Skin of body (tissue), 2 donors: ENCODE data around the gene FGGY. TPM values are rescaled to one million over a fixed set of nuclear protein-coding genes. Genes with fewer than 3 reads are reported as not detected.
"Not testable (repeated sequence)": the region's sequence is repeated elsewhere in the genome, so short reads cannot be mapped to it uniquely, and the experiment has no call there.

Experiments
- DNase-seq: peaks from one replicate; lab custom pipeline; 2025; lab: John Stamatoyannopoulos, UW
- total RNA-seq: library from RNA; depleted of rRNA; stranded (reverse); fragments of >200 nt; gene quantifications from one replicate; pipeline ENCODE4 v1.2.3, GENCODE V29; 2014

Gene FGGY
- total RNA-seq, 1 donor from 2014 or later, result 24.9 TPM

DNA sequence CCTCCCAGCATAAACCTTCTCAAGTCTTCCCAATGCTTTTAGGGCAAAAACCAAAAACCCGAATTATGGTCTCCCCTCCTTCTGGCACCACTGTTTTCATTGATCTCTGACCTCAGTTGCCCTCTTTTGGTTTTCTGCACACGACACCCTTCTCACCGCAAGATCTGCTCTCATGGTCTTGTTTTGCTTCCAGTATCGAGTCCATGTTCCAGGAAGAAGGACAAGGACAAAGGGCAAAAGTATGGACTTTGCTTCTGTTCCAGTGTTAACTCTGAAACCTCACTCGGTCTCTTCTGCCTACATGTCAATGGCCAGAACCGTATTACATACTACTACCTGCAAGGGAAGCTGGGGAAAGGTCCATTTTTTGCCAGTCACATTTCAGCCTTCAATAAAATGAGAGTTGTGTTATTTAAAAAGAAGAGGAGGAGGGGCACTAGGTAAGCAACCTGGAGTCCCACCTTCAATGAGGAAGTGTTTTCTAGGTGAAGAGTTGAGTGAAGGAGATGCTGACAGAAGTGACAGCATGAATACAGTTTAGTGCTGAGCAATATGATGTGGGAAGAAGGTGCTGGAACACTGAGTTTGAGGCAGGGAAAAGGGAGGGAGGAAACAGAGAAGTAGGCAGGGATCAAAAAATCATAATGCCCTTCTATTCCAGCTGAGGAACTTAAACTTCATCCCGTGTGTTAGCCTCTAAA, 183.4 kb downstream of the FGGY start:
- DNase-seq, result no peak

DNA sequence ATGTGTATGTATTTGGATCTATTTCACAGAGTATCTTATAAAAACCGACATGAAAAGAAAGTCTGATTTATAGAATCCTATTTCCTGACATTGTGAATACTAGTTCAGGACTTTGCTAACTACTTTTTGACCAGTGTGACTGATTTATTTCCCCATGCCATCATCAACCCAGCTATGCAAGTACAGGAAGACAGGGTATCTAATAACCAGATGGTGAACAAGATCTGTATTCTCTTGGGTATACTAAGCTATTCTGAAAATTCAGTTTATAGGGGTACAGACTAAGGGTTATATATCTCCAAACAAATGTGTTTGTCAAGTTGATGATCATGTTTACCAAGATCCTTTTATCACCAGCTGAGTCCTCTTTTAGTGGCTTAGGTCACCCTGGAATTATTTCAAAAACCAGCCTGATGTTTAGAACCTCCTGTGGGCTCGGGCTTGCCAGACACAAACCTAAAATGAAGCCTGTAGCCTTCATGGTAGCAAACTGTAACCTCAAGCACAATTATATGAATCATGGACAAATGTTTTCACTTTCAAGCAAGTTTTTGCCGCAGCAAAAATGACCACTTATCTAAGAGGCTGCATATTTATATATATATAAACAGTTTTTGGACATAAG, 185.1 kb downstream of the FGGY start:
- DNase-seq, result no peak

DNA sequence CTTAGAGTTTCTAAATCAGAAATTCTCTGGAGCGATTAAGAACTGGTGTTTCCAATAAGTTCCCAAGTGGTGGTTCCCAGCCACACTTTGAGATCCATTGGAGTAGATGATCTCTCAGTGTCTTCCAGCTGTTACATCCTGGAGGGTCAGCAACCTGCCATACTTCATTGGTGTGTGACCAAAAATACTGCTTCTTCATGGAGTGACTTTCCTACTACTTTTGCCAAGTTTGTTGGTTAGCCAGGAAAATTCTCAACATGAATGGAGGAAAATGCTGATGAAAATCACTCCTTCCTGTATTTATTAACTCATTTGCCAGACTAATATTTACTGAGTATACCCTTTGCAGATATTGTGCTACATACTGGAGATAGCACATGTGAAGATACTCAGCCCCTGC, 186.1 kb downstream of the FGGY start:
- DNase-seq, result no peak

DNA sequence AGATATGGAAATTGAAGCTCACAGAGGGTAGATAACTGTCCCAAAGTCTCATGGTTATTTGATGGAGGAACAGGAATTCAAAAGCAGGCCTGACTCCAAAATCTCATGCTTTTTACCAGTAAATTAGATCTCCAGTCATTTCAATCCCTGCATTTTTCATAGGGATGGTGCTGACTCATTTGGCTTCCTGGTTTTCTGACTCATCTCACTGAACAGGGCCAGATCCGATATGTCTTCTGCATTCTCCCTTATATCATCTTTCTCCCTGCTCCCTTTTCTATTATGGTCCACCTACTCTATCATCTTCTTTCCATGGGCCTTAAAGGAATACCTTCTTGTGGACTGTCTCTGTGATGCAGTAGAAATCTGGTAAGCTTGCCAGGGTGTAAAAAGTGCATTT, 187.2 kb downstream of the FGGY start:
- DNase-seq, result no peak

DNA sequence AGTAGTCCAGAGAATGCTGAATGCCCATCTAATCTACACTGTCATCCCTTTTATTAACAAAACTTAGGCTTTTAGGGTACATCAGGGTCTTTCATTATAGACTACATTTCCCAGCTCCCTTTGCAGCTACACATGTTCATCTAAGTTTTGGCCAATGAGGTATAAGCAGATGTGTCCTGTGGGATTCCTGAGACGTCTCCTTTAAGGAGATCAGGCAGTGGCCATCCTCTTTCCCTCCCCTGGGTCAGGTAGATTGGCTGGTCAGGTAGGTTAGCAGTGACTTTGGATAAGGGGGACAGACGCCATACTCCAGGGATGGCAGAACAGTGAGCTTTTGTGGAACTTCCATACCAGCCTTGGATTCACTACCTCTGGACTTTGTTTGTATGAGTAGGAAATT, 188.3 kb downstream of the FGGY start:
- no peak for DNase-seq

DNA sequence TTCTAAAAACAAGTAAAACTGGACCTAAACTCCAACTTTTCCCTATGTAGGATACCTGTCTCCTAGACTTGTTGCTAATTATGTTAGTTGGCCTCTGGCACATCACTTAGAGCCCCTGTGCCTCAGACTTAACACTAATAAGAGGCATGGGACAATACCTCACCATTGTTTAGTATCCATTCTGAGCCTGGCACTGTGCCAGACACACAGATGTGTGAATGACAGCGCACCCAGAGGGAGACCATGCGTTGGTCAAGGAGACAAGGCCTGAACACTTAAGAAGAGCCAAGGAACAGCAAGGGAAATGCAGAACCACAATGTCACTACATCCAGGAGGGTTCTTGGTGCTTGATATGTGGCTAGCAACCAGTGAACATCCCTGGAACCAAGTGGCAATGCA, 189.1 kb downstream of the FGGY start:
- no peak for DNase-seq

DNA sequence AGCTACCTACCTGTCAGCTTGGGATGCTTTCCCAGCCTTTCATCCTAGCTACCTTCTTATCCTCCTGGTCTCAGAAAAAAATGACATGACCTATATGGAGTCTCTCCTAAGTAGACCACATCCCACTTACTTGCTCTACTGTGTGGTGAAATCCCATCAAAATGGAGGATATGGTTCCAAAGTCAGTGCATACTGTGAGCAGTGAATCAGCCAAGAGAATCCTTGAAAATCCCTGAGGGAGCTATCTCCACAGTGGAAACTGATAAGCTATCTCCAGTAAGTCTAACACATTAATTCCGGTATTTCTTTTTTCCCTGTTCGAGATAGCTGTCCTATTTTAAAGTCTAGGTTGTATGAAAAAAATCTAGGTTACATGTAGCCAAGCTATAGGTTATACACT, 189.7 kb downstream of the FGGY start:
- DNase-seq, result no peak

DNA sequence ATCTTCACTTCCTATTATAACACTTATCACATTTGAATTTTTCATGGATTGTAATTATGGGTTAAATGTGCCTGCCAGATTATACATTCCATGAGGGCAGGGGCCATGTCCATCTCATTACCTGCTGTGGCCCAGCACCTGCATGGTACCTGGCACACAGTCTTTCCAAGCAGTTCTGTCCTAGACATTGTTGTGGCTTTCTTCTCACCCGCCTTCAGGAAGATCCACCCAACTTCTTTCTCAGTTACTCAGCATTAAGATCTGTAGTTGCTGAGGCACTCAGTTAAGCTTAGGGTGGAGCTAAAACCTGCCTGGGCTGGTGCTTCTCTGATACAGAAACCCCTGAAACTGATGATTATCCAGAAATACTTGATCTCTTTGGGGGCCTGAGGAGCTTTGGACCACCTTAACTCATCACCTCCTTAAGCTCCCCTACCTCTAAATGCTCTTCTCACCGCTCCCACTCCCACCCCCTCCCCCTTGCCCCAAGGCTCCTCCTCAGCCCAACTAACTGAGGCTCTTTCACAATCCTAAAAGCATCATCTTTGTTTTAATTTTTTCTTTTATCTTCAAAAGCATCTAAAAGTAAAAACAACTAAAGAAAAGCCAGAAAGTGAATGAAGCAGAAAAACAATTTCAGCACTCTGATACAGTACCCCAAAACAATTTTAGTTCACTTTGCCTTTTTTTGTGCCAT, 190.6 kb downstream of the FGGY start:
- DNase-seq, result no peak

DNA sequence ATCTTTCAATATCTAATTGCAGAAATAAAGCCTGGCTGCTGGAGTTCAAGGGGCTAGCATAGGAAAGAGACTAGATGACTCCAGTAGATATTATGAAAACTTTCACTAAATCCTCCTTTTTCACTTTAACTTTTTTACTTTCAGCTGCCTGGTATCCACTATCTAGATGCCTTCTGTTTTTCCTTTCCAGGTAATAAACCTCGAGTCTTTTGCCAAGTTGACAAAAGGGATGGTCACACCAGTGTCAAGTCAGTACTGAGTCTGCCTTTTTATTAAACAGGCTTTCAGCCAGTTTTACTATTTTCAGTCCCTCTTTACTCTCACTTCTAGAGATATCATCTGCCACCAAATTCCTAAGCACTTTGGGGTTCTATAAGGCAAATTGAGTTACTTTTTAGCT, 195.6 kb downstream of the FGGY start:
- DNase-seq, result no peak

DNA sequence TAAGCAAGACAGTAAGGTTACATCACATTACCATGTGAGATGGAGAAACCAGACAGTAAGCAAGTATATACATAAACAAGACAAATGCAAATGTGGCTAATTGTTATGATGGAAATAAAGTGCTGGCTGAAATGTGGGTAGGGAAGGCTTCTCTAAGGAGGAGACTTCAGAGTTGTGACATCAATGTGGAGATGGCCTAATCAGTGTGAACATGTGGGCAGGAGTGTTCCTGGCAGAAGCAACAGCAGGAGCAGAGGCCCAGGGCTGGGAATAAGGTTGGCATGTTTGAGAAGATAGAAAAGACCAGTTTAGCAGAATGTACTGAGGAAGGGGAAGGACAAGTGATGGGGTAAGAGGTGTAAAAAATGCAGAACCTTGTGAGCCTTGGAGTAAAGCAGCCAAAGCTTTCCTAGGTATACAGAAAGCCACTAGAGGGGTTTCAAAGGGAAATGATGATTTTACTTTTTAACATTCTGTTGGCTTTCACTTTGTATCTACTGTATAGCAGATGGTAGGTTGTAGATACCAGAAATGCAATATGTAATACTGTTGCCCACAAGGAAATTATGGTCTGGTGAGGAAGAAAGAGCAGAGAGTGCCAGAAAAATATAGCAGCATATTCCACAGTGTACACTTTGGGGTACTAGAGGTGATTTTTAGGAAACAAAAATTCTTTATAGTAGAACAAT, 197.4 kb downstream of the FGGY start:
- DNase-seq, result no peak

DNA sequence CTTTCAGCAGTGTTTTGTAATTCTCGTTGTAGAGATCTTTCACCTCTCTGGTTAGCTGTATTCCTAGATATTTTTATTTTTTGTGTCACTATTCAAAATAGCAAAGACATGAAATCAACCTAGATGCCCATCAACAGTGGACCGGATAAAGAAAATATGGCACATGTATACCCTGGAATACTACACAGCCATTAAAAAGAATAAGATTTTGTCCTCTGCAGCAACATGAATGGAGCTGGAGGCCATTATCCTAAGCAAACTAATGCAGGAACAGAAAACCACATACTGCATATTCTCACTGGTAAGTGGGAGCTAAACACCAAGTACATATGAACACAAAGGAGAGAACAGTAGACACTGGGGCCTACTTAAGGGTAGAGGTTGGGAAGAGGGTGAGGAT, 199.3 kb downstream of the FGGY start:
- not testable (repeated sequence) for DNase-seq

DNA sequence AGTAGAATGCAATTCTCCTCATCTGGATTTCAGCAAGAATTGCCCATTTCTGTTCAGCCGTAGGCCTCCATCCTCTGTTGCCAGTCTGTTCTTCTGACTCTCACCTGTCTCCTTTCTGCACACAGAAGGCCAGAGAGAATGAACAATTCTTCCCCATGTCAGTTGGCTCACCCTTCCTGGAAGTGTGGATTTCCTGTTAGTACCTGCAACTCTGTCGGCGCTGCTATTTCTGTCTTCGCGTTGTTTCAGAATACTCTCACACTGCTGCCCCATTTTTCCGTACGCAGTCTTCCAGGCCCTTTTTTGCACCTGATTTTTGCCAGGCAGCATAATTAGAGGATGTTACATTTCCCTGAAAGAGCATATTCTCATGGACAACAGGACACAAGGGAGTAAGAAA, 200.7 kb downstream of the FGGY start:
- no peak for DNase-seq

DNA sequence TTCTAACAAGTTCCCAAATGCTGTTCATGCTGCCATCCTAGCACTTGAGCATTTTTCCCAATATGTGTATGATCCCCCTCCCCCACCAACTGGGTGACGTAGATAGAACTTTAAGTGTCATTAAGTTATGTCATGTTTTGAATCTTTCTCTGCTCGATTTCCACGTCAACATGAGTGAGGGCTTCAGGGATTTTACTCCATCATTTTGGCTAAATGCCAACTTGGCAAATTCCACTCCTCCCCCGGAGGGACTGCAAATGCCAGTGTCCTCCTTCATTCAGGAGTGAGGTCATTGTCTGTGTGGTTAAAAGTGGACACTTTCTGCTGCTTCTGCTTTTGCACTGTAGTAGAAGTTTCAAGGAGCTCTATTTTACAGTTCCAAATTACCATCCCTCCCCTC, 201.7 kb downstream of the FGGY start:
- DNase-seq, result no peak

DNA sequence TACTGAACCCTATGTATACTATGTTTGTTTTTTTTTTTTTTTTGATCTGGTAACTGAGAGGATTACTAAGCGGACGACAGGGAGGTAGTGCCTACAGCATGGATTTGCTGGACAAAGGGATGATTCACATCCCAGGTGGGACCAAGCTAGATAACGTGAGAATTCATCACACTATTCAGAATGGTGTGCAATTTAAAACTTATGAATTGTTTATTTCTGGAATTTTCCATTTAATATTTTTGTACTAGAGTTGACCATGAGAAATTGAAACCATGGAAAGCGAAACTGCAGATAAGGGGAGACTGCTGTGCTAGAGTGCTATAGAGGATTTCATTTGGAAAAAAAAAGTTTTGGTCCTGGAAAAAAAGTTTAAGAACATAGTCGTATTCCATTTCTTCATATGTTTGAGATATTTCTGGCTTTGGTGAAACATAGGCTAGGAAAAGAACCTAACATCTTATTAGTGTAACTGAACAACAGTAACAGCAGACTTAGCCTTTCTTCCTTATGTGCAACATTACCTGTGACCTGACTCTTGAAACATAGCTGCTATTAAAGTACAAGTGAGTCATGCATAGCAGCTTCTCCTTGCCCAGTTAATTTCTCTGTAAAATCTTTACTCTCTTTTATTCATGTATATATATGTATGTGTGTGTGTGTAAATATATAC, 202.5 kb downstream of the FGGY start:
- no peak for DNase-seq

DNA sequence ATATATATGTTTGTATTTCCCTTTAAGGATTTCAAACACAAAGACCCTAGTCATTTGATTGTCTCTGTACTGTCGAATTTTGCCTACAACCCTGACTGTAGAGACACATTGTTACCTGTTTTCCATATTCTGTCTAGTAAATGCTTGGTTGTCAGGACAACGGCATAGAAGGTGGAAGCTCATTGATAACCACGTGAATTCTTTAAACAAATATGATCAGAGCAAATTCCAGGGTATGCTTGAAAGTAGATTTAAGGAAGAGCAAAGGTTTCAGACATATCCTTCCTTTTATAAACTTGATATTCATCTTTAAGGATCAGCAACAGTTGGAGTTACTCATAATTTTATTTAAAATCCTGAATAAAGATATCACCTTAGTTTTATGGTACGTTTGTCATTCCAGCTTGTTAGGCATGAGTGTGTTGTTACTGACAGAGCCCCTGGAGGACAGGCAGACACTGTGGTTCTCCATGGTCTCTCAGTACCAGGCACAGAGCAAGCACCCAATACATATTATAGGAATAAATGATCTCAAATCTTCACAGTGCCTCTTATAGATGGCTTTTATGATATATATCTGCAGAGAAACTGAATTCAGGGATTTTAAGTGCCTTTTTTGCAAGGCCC, 203.2 kb downstream of the FGGY start:
- DNase-seq, result no peak

DNA sequence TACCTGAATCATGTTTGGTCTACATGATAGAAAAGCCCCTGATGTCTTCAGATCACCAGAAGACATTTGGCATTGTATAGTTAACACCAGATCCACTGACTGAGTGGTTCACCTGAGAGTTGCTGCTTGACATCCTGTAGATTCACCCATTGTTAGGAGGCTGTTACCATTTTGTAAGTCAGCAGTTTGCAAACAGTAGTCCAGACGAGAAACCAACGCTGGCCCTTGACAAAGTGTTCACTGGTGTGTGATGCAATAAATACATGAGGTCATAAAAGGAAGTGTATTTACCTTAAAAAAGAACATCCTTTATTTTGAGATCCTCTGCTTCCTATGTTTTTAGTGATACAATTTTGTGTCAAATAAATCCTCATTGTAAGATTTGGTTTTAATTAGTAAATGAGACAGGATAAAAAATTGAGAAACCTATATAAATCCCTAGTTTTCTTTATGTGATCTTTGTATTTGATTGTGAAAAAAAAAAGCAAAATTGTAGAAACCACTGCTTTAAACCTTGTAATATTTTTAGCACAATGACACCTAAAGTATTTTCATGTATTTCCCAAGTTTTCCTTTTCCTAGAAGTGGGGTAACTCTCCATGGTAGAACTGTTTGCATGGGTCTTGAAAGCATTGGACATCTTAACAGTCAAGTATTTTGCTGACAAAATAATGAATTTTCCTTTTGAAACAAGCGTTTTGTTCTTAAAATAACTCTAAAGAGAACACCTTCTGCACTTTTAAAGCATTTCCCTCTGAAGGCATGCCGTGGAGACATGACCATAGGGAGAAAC, 204.3 kb downstream of the FGGY start:
- DNase-seq, result no peak

DNA sequence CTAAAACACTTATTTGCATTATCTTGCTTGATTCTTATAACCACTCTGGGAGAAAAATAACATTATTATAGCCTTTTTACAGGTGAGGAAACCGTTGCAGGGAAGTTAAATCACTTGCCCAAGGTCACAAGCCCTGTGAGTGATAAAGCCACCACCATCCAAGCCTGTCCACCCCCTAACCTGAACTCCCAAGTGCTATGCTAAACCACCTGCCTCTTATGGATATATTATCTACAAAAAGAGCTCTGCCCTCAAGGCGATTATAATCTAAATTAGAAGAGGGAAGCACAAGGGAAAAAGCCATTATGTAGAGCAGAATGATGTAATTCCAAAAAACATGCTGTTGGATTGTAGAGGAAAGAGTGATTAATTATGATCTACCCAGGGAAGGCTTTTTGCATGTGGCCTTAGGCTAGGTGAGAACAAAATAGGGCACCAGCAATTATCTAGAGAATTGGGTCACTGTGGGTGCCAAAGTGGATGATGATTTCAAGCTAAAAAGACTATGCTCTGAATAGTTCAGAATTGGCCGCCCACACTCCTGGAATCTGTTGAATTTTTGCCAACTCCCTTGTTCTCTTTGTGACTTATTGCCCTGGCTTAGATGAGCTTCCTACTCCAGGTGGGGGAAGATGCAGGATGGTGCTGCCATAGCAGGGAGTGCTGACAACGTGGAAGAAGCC, 205.3 kb downstream of the FGGY start:
- DNase-seq, result no peak

DNA sequence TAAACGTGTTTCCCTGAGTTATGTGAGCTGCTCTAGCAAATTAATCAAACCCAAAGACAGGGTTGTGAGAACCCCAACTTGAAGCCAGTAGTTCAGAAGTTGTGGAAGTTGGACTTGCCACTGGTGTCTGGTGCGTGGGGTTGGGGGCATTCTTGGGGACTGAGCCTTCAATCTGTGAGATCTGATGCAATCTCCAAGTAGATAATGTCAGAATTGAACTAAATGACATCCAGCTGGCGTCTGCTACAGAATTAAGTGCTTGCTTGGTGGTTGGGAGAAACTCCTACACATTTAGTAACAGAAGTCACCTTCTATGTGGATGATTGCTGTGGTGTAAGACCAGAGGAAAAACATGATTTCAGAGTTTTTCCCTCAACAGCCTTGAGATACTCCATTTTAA, 207.4 kb downstream of the FGGY start:
- no peak for DNase-seq

DNA sequence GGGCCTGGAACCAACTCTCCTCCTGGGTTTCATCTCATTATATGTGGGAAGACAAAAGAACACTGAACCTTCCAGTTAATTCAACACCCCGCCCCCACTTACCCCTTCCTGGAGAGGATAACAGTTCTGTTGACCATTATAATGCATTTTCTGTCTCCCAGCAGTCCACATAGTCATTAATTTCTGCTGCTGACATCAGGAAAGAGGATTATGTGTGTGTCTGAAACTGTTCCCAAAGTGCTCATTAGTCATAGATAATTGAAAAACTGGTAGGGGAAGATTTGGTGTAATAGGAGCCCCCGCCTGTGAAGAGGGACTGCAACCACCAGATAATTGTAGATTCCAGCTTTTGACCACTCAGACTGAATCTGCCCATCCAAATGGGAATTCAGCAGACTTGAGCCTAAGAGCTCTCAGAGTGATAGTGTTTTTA, 208.7 kb downstream of the FGGY start:
- no peak for DNase-seq

DNA sequence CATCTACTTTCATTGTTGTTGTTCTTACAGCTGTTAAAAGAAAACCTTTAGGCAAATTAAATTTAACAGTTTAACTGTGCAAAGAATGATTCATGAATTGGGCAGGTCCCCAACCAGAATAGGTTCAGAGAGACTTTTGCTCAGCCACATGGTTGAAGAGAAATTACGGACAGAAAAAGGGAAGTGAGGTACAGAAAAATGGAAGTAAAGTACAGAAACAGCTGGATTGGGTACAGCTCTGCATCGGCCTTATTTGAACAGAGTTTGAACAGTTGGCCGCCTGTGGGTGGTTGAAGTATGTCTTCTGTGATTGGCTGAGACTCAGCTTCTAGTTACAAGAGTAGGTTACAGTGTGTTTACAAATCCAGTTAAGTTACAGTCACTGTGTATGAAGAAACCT, 210.1 kb downstream of the FGGY start:
- no peak for DNase-seq
